ENCODE data around the gene FCRL2.

GRCh38 chr1:157711802-157712201, 65.1 kb downstream of the FCRL2 start:
- TF ChIP-seq CTCF (IDR thresholded peaks at IDR 0.05) (no peak), EP300 (IDR thresholded peaks at IDR 0.05) (no peak)

Data from tibial nerve (tissue), 4 donors.